Measurements from ENCODE around the gene KSR2.
A peak's percentile ranks its signal among the peaks of the same experiment; 100 is the strongest.

KSR2 gene

GRCh38 chr12:117878605-117879004 lies 90.2 kb downstream of the KSR2 start:
- CTCF ChIA-PET, result interaction anchor here (0.5 to 1.6 kb wide), 3 partner anchors 57 to 156 kb away, joined by 3 to 4 read pairs (median 3); no protein-coding TSS in a partner anchor
- Histone ChIP-seq H3K4me3 (ENCODE audit: low read depth, low read length) (no peak overlapping the region), H3K9me3 (ENCODE audit: control insufficient read depth, insufficient read depth, low read depth, low read length) (no peaks in the 10 kb centered on the region), H3K4me1 (ENCODE audit: control insufficient read depth, insufficient read depth, low read length) (no peaks in the 10 kb centered on the region; the same call in 1 of the 2 replicates), H3K36me3 (ENCODE audit: control insufficient read depth in 2 of 2, insufficient read depth in 1 of 2, low read length in 2 of 2) (no peaks in the 10 kb centered on the region), H3K27ac (ENCODE audit: extremely low read depth, low read depth, low read length) (no peak overlapping the region)
- TF ChIP-seq, protein P1, sequence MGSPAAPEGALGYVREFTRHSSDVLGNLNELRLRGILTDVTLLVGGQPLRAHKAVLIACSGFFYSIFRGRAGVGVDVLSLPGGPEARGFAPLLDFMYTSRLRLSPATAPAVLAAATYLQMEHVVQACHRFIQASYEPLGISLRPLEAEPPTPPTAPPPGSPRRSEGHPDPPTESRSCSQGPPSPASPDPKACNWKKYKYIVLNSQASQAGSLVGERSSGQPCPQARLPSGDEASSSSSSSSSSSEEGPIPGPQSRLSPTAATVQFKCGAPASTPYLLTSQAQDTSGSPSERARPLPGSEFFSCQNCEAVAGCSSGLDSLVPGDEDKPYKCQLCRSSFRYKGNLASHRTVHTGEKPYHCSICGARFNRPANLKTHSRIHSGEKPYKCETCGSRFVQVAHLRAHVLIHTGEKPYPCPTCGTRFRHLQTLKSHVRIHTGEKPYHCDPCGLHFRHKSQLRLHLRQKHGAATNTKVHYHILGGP (tag by site-specific recombination; IDR thresholded peaks at IDR 0.05), result no peak
- TF ChIP-seq ZSCAN16 (tag by site-specific recombination; IDR thresholded peaks at IDR 0.05) (no peak), ZNF626 (tag by site-specific recombination; IDR thresholded peaks at IDR 0.05) (no peak), ZNF341 (tag by site-specific recombination; IDR thresholded peaks at IDR 0.05; ENCODE audit: low read depth) (0 out of 2 replicates have a peak, but pooled peaks have one; percentile 30), ZNF121 (tag by site-specific recombination; IDR thresholded peaks at IDR 0.05) (no peak)
- POLR2A ChIA-PET, result no interaction called here

DNA sequence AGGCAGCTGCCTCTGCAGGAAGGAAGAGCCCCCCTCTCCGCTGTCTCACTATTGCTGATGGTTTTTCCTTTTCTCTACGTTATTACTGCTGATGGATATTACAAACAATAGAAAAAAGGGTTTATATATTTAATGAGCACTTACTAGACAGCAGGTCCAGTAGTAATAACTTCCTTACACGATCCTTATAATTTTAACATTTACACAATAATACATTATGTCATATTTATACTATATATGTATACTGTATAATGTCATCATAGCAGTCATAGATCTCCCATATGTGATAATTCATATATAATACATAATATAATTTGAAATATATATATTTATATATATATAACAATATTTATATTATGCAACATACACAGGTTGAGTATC lies 92.4 kb downstream of the KSR2 start:
- TF ChIP-seq, protein P2, sequence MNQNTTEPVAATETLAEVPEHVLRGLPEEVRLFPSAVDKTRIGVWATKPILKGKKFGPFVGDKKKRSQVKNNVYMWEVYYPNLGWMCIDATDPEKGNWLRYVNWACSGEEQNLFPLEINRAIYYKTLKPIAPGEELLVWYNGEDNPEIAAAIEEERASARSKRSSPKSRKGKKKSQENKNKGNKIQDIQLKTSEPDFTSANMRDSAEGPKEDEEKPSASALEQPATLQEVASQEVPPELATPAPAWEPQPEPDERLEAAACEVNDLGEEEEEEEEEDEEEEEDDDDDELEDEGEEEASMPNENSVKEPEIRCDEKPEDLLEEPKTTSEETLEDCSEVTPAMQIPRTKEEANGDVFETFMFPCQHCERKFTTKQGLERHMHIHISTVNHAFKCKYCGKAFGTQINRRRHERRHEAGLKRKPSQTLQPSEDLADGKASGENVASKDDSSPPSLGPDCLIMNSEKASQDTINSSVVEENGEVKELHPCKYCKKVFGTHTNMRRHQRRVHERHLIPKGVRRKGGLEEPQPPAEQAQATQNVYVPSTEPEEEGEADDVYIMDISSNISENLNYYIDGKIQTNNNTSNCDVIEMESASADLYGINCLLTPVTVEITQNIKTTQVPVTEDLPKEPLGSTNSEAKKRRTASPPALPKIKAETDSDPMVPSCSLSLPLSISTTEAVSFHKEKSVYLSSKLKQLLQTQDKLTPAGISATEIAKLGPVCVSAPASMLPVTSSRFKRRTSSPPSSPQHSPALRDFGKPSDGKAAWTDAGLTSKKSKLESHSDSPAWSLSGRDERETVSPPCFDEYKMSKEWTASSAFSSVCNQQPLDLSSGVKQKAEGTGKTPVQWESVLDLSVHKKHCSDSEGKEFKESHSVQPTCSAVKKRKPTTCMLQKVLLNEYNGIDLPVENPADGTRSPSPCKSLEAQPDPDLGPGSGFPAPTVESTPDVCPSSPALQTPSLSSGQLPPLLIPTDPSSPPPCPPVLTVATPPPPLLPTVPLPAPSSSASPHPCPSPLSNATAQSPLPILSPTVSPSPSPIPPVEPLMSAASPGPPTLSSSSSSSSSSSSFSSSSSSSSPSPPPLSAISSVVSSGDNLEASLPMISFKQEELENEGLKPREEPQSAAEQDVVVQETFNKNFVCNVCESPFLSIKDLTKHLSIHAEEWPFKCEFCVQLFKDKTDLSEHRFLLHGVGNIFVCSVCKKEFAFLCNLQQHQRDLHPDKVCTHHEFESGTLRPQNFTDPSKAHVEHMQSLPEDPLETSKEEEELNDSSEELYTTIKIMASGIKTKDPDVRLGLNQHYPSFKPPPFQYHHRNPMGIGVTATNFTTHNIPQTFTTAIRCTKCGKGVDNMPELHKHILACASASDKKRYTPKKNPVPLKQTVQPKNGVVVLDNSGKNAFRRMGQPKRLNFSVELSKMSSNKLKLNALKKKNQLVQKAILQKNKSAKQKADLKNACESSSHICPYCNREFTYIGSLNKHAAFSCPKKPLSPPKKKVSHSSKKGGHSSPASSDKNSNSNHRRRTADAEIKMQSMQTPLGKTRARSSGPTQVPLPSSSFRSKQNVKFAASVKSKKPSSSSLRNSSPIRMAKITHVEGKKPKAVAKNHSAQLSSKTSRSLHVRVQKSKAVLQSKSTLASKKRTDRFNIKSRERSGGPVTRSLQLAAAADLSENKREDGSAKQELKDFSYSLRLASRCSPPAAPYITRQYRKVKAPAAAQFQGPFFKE (tag by site-specific recombination; IDR thresholded peaks at IDR 0.05; ENCODE audit: borderline replicate concordance), result no peak
- TF ChIP-seq ATF2 (tag by site-specific recombination; IDR thresholded peaks at IDR 0.05; ENCODE audit: low read depth) (peak; percentile 57), ZNF664 (tag by site-specific recombination; IDR thresholded peaks at IDR 0.05) (peak; percentile 68; the same call in 1 of the 2 replicates), ZNF138 (tag by site-specific recombination; IDR thresholded peaks at IDR 0.05; ENCODE audit: borderline replicate concordance) (no peak)
- CTCF ChIA-PET, result interaction anchor here (0.7 to 3.7 kb wide), 4 partner anchors 159 to 607 kb away, joined by 3 to 55 read pairs (median 4); no protein-coding TSS in a partner anchor
- no peaks in the 10 kb centered on the region for H3K36me3 ChIP-seq (ENCODE audit: control insufficient read depth in 2 of 2, insufficient read depth in 1 of 2, low read length in 2 of 2)
- no peak overlapping the region for H3K4me3 ChIP-seq (ENCODE audit: low read depth, low read length)
- H3K9me3 ChIP-seq (ENCODE audit: control insufficient read depth, insufficient read depth, low read depth, low read length), result no peaks in the 10 kb centered on the region
- no peaks in the 10 kb centered on the region; the same call in 1 of the 2 replicates for H3K4me1 ChIP-seq (ENCODE audit: control insufficient read depth, insufficient read depth, low read length)
- POLR2A ChIA-PET, result no interaction called here
- no peak overlapping the region for H3K27ac ChIP-seq (ENCODE audit: extremely low read depth, low read depth, low read length)

DNA sequence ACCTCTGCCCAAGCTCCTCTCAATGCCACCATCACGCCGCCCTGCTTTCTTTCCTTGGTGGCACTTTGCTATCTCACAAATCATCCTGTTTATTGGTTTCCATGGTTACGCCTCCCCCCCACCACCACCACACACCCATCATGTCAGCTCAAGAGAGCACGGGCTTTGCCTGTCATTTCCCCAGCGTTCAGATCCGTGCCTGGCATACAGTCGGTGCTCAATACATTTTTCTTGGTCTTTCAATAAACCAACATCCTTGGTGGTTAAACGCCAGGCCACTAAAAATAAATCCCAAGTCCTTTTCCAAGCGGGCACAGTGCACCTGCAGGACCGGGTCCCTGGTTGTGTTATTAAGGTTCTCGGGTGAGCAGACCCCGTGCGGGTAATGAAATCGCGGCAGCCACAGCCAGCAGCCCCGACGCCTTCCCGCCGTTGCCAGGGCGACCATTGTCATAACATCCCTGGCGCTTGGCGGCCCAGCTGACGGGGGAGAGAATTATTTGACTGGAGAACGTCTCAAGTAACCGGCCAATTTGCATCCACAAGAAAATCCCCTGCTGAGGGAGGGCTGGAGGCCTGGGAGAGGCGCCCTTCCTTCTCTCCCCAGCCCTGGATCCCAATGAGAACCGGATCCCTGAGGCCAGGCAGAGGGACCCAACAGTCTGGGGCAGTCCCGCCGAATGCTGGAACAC lies 92.9 kb downstream of the KSR2 start:
- ChIA-PET CTCF (interaction anchor here (0.7 to 3.7 kb wide), 17 partner anchors 8 to 607 kb away, joined by 3 to 55 read pairs (median 5); partner anchors contain the start of genes RFC5 and SUDS3), POLR2A (interaction anchor here (1.3 kb wide), 1 partner anchor 140 kb away, joined by 3 read pairs; the partner anchor contains the start of gene RFC5)
- no peak overlapping the region for H3K27ac ChIP-seq (ENCODE audit: extremely low read depth, low read depth, low read length)
- no peaks in the 10 kb centered on the region; the same call in 1 of the 2 replicates for H3K4me1 ChIP-seq (ENCODE audit: control insufficient read depth, insufficient read depth, low read length)
- 0 out of 2 replicates have a peak, but pooled peaks have one; percentile 12 for TF ChIP-seq ZNF335 (tag by site-specific recombination; conservative IDR thresholded peaks at IDR 0.05)
- TF ChIP-seq ZNF555 (tag by site-specific recombination; conservative IDR thresholded peaks at IDR 0.05), result no peak
- no peak overlapping the region for H3K4me3 ChIP-seq (ENCODE audit: low read depth, low read length)
- no peaks in the 10 kb centered on the region for H3K36me3 ChIP-seq (ENCODE audit: control insufficient read depth in 2 of 2, insufficient read depth in 1 of 2, low read length in 2 of 2)
- H3K9me3 ChIP-seq (ENCODE audit: control insufficient read depth, insufficient read depth, low read depth, low read length), result no peaks in the 10 kb centered on the region

Measured in HEK293 (cell line).